GM18511 (cell line): ENCODE data around the gene EPN3.

Experiments
- ATAC-seq: cut with Tn5 transposase; IDR thresholded peaks from one replicate; pipeline ENCODE4 v1.9.1; 2021; ENCODE audit warnings: mild to moderate bottlenecking, moderate library complexity; ENCODE audit not compliant: unreplicated experiment

EPN3 gene

DNA sequence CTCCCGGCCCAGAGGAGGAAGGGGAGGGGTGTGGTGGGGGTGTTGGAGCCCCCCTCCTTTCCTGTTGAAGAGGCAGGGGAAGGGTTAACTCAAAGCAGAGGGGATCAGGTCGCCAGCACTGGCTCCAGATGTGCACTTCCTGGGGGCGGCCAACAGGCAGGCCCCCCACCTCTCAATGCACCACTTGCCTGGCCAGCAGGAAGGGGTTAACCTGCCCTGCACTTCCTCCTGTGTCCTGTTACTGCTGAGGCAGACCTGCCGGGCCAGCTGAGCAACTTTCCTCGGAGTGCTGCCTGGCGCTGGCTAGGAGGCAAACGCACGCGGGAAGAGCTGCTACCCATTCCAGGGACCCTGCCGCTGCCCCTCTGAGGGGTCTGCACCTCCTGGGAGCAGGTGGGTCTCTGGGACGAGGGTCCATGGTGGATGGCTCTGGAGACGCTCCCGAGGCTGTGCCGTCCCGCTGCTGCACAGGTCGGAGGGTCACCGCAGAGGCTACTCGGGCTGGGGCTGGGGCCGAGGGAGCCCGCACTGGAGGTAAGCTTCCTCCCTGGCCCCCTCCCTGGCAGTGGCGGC, at the start of gene EPN3:
TSS of gene EPN3 (plus strand) at position 284 of the 573 bp plus-strand sequence. CDS start 3,822 bp downstream, outside the sequence.
- ATAC-seq = no peak

DNA sequence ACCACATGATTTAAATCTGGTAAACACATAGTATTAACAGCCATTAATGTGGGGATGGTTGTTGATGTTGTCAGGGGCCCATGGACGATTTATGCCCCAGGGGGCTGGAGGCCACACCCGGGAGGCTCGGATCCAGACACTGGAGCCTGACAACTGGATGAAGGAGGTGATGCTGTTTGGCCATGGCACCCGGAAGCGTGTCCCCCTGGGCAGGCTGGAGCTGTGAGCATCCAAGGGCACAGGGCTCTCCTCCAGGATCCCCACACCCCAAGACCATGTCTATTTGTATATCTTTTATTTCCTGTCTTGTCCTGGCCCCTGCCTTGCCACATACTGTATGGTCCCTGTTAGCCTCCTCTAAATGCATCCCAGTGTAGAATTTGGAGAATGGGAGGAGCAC, 49.3 kb upstream of the EPN3 start:
- ATAC-seq = no peak

DNA sequence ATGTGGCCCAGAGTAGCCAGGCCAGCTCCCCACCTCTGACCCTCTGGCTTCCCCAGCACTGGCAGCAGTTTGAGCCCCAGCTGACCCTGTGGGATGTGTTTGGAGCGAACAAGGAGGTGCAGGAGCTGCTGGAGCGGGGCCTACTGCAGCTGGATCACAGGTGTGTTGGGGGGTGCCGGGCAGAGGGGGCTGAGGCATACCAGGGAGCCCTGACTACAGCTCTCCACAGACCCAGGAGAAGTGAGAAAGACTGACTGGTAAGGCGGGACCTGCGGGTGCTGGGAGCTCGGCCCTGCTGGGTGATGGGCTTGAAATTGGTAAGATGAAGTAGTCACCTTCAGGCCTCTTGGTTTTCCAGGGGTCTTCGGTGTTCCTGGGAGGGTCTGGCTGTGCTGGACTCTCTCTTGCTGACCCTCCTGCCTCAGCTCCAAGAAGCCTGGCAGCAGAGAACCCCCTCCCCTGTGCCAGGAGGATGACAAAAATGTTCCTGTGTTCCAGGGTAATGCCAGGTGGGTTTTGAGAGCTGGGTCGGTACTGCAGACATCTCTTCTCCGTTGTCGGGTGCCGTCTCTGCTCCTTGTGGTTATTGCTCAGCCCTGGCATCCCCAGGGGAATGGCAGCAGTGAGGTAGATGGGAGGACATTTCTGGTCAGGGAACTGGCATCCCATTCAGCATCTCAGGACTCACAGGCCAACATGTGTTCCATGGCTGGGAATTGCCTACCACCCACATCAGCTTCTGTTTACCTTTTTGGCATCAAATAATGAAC, 48.0 kb upstream of the EPN3 start:
- ATAC-seq = no peak

DNA sequence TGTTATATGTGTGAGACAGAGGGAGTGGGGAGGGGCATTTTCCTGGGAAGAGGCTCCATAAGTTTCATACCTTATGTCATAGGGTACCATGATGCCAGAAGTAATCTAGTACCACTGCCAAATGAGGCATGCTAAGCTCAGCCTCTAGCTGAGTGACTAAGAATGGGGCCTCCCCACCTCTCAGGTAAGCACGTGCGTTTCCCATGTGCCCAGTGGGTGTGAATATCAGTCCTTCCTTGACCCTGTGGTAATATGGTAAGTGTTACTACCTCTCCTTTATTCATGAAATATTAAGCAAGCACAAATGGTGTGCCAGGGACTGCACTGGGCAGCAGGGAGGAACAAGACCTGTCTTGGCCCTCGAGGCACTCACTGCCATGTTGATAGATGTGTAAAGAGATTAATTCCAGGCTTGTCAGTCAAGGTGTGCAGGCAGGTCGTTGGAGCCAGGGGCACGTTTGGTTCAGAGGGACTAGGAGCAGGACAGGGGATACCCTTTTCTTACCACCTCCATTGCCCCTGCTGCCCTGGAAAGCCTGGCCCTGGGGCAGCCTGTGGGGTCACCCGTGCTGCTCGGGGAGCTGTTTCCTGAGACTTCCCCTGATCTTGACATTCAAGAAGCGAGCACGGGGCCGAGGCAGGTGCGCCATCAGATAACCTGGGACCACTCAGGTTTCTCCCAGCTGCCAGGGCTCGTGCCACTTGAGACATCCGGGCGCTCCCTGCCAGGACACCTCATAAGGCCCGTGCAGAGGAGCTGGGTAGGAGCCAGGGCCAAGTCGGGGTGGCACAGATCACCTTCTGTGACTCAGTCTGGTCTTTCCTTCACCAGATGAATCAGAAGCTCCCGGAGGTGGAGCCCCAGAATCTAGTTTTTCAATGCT, 45.1 kb upstream of the EPN3 start:
- ATAC-seq = no peak

DNA sequence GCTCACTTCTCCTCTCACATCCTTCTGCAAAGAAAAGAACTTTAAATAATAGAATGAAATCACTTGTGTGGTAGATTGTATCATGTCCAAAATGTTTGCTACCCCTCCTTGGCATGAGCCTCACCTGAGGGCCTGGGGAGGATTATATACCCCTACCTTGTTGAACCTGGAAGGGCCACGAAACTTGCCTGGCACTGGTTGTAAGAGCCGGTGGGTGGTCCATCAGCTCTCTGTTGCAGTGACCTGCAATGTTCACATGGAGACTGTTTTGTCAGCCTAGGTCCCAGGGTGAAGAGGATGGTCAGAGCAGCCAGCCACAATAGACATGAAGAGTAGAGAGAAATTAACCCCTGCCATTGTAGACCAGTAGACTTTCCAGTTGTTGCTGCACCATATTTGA, 43.7 kb upstream of the EPN3 start:
- no peak for ATAC-seq

DNA sequence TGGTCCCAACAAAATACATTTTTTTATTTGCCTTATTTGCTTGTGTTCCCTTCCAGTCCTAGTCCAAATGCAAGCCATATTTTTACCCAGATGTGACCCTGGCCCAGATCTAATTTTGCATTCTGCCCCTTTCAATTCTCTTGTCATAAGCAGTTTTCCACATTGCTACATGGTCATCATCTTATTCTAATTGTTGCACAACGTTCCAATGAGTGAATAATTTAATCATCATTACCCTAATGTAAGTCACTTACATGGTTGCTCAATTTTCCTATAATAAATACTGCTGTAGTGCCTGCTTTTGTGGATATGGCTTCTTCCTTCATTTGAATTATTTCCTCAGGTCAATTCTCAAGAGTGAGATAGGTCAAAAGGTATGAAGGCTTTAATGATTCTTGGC, 41.0 kb upstream of the EPN3 start:
- no peak for ATAC-seq

DNA sequence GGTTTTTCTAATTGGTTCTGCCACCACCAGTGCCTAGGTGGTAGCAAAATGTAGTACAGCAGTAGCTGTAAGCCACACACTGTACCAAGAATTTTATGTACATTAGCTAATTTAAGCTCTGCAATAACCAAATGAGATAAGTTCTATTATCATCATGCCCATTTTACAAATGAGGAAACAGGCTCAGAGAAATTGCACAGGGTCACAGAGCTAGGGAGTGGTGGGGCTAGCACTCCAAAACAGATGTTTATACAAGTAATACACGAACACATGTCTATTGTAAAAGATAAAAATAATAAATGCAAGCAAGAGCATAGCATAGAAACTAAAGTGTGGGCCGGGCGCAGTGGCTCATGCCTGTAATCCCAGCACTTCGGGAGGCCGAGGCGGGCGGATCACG, 40.3 kb upstream of the EPN3 start:
- no peak for ATAC-seq

DNA sequence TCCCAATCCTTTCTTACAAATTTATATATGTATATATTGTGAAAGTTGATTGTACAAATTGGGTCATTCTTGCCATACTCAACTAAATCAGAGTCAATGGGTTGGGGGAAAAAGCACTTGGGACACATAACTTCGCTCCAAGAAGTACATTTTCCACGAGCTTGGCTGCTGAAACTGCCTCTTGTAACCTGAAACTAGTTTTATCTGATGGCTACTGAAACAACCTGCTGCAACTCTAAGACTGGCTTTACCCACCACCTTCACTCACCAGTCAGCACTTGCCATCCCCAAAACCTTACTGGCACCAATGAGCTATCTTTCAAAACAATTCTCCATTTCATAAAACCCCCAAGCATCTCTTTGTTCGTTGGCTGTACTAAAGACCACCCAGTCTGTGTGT, 38.8 kb upstream of the EPN3 start:
- ATAC-seq = no peak

DNA sequence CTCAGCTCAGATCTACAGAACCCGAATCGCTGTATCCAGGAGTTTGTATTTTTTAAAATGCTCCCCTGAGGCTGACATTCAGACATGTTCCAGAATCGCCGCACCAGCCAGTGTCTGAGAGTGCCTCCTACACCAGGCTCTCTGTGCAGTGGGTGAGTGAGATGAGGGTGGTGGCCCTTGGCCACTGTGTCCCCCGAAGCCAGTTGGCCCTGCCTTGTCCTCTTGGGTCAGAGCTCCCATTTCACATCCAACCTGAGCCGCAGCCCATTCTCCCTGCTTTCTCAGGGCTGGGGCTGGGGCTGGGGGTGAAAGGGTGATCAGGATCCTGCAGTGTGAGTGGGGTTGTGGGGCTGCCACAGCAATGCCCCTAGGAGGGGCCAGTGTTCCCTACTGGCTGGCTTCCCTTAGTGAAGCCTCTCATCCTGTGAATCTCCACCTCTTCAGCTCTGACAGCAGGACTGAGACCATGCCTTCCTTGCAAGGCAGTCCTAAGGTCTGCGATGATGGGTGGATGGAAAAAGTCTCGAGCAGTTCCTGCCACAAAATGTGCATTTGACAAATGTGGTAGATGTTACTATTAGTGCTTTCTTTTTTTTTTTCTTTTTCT, 37.2 kb upstream of the EPN3 start:
- no peak for ATAC-seq

DNA sequence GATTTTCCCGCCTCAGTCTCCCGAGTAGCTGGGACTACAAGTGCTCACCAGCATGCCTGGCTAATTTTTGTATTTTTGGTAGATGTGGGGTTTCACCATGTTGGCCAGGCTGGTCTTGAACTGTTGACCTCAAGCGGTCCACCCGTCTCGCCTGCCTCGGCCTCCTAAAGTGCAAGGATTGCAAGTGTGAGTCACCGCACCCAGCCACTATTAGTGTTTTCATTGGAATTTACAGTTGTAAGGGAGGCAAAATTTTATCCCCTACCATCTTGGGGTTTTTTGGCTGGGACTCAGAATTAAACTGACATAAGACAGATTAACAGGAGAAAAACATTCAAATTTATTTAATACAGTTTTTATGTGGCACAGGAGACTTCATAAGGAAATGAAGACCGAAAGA, 36.6 kb upstream of the EPN3 start:
- no peak for ATAC-seq

DNA sequence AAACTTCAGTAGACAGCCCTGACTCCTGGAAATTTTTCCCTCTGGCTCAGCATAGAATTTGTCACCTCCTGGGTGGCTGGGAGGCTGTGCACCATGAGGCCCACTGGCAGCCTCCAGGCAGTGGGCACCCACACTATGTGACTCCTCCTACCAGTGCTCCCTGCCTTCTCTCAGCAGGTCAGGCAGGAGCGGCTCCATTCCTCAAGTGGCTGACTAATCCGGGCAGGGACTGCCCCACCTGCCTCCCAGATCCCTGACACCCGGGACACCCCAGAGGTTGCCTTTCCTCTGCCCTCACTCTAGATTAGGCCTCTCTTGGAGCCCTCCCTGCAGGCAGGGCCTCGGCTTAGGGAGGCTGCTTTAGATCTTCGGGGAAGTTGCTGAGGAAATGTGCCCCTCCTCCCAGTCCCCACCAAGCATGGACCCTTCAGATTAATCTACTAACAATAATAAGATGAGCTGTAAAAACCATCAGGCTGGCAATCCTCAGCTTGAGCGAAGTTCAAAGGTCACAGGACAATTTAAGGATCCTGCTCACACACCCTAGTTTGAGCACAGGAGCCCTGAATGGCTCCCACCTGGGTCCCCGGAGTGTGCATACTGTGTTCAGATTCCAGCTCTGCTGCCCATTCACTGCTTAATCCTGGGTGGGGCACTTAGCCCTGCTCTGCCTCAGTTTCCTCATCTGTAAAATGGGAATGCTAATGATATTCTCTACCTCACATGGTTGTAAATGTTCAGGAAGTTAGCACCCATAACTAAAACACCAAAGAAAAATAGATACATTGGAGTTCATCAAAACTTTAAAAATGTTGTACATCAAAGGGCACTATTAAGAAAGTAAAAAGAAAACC, 34.3 kb upstream of the EPN3 start:
- ATAC-seq = no peak

DNA sequence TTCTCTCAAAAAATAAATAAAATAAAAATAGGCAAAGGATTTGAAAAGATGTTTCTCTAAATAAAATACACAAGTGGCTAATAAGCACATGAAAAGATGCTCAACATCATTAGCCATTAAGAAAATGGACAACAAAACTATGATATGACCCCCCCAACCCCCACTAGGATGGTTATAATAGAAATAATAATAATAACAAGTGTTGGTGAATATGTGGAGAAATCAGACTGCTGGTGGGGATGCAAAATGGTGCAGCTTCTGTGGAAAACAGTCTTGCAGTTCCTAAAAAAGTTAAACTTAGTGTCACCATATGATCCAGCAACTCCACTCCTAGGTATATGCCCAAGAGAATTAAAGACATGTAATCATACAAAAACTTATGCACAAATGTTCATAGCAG, 33.3 kb upstream of the EPN3 start:
- no peak for ATAC-seq

DNA sequence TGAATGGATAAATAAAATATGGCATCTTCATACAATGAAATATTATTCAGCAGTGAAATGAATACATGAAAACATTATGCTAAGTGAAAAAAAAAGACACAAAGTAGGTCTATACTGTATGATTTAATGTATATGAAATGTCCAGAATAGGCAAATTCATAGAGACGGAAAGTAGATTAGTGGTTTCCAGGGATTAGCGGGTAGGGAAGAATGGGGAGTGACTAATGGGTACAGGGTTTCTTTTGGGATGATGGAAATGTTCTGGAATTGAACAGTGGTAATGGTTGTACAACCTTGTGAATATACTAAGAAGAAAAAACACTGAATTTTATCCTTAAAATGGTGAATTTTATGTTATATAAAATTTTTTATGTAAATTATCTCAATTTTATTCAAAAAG, 32.8 kb upstream of the EPN3 start:
- no peak for ATAC-seq

DNA sequence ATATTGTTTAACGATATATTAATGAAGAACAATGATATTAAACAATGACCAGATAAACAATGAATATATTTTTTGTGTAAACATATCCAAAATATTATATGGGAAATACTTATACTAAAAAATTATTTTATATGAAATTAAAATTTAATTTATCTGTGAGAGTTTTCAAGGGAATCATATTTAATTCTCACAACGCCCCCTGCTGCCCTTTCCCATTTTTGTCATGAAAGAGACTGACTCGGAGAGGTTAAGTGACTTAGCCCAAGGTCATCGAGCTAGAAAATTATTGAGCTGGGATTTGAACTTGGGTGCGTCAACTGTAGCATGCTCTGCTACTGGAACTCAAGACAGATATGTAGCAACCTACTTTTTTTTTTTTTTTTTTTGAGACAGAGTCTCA, 31.5 kb upstream of the EPN3 start:
- no peak for ATAC-seq

DNA sequence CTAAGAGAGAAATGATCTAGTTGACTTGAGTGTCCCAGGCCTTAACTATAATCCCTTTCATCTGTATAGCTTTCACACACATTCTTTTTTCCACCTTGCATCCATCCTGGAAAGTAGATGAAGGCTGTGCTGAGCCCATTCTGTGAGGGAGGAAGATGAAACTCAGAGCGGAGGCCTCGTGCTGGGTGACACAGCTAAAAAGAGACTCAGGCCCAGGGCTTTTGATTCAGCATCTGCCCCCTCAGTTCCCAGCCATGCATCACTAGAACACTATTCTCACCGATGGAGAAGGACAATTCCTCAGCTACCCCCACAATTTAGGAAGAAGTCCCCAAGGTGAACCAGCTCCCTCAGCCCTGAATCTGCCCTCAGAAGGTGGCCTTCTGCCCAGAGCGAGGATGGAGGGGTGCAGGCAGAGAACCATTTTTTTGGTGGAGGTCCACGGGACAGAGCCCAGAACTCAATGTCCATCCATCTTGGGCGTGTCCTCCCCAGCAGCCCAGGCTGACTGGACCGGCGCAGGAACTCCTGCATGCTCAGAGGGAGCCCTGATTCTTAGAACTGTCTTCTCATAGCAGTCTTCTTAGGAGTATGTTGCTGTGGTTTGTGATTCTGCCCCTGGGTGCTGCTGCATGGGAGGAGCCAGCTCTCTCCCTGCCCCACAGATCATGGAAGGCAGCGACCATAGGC, 30.1 kb upstream of the EPN3 start:
- no peak for ATAC-seq

DNA sequence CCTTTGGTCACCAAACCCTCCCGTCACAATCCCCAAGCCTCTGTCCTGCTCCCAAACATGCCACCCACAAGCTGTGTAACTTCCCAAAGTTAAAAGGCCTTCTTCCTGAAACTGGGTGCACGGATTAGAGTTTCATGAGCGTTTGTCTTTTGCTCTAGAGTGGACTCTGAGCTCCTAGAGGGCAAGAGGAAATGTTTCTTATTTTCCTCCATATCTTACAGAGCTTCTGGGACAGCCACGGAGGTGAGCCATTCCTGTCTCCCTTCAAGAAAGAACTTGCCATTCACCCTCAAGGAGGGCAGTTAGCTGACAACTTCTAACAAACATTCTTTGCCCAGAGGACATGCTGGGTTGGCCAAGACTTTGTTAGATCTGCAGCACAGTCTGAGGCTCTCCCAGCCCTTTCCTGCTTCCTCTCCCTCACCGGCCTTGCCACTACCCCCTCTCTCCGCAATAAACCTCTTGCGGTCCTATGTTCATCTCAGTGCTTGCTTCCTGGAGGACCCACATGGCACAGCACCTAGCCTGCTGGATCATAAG, 26.9 kb upstream of the EPN3 start:
- no peak for ATAC-seq

DNA sequence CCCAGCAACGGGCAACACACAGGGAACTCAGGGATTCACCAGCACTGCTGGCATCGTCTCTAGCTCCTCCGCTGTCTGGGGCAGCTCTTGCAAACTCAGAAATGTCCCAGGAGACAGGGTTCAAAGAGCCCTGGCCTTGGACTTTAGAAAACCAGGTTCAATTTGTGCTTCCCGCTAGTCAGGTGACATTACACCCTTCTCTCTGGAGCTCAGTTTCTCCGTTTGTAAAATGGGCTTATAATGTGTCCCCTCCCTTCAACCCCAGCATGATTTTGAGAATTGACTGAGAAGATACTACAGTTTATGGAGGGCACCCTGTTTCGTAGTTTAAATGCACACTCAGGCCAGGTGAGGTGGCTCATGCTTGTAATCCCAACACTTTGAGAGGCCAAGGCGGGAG, 26.2 kb upstream of the EPN3 start:
- no peak for ATAC-seq

DNA sequence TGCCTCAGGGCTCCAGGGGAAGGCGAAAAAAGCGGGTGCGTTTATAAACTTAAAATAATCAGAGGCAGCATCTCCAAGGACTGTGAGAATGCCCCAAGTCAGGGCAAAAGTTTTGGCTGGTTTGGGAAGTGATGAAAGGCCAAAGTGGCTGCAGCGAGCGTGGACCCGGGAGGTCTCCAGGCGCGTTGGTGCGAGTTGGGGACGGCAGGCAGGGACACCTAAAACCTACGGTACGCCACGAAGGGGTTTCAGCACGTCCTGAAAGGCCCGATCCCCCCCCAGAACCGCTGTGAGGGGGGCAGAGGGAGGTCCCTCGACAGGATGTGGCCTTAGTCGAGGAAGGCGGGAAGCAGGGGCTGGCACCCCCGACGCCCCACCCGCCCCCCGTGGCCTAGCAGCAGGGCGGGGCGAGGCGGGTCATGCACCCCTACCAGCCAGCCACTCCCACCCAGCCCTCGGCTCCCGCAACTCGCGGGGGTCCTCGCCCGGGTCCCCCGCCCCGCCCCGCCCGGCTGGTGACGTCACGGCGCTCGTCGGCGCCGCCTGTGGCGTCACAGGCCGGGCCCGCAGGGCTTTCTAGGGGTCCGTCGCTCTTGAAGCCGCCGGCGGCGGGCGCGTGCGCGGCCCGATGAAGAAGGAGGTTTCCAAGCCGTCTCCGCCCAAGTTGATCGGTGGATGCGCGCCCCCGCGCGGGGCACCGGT, 24.5 kb upstream of the EPN3 start, which contains the start of gene MYCBPAP:
TSS of gene MYCBPAP (plus strand) at position 569 of the 702 bp plus-strand sequence. CDS start 236 bp downstream, outside the sequence.
- ATAC-seq = no peak
